ENCODE data around the gene FBN2. TPM values are rescaled to one million over a fixed set of nuclear protein-coding genes. Genes with fewer than 3 reads are reported as not detected.
"Not testable (repeated sequence)": the region's sequence is repeated elsewhere in the genome, so short reads cannot be mapped to it uniquely, and the experiment has no call there.

Gene FBN2
- total RNA-seq, 4 donors from 2014 or later: 0.57 to 4.4 (median 1.6) TPM

- no peak for DNase-seq
- no peak overlapping the region for H3K4me3 ChIP-seq
- H3K9me3 ChIP-seq: no peaks in the 10 kb centered on the region
- no peak overlapping the region for H3K27ac ChIP-seq
- intact Hi-C loops (cut with DNase I): no loop called here
- H3K27me3 ChIP-seq: no peaks in the 10 kb centered on the region
- peaks cover 0 to 7% (median 0%) of the 10 kb centered on the region in 3 donors for H3K4me1 ChIP-seq
- no peak for TF ChIP-seq CTCF (IDR thresholded peaks at IDR 0.05)
- no peak for TF ChIP-seq POLR2A (IDR thresholded peaks at IDR 0.05)
- 75 to 81% methylated on average over 1 of the region's 1 CpG for WGBS, 2 donors
- no peaks in the 10 kb centered on the region for H3K36me3 ChIP-seq
These were observed 130.1 kb downstream of the FBN2 start for GRCh38 chr5:128407944-128408343.

- no peak for TF ChIP-seq CTCF (IDR thresholded peaks at IDR 0.05)
- no peak for TF ChIP-seq POLR2A (IDR thresholded peaks at IDR 0.05)
- no peaks in the 10 kb centered on the region for H3K36me3 ChIP-seq
- H3K4me3 ChIP-seq: no peak overlapping the region
- DNase-seq: no peak
- H3K9me3 ChIP-seq: no peaks in the 10 kb centered on the region
- peaks cover 0 to 7% (median 0%) of the 10 kb centered on the region in 3 donors for H3K4me1 ChIP-seq
- intact Hi-C loops (cut with DNase I): no loop called here
- H3K27ac ChIP-seq: no peak overlapping the region
- WGBS, 2 donors: 45 to 74% methylated on average over 3 of the region's 3 CpGs
- no peaks in the 10 kb centered on the region for H3K27me3 ChIP-seq
These were observed 131.2 kb downstream of the FBN2 start for GRCh38 chr5:128406803-128407202.

GRCh38 chr5:128405159-128405558 lies 132.9 kb downstream of the FBN2 start:
- no peaks in the 10 kb centered on the region for H3K36me3 ChIP-seq
- no peaks in the 10 kb centered on the region for H3K27me3 ChIP-seq
- no peak for TF ChIP-seq POLR2A (IDR thresholded peaks at IDR 0.05)
- TF ChIP-seq CTCF (IDR thresholded peaks at IDR 0.05): no peak
- DNase-seq: no peak
- no peak overlapping the region for H3K27ac ChIP-seq
- H3K9me3 ChIP-seq: no peaks in the 10 kb centered on the region
- WGBS, 2 donors: 78 to 89% methylated on average over 2 of the region's 2 CpGs
- no peak overlapping the region for H3K4me3 ChIP-seq
- intact Hi-C loops (cut with DNase I): no loop called here
- H3K4me1 ChIP-seq: peaks cover 0 to 7% (median 0%) of the 10 kb centered on the region in 3 donors

GRCh38 chr5:128403333-128403732 lies 134.7 kb downstream of the FBN2 start:
- H3K27me3 ChIP-seq: no peaks in the 10 kb centered on the region
- no peaks in the 10 kb centered on the region for H3K9me3 ChIP-seq
- no peak overlapping the region for H3K4me3 ChIP-seq
- 15 to 20% methylated on average over 4 of the region's 4 CpGs for WGBS, 2 donors
- intact Hi-C loops (cut with DNase I): no loop called here
- no peak for DNase-seq
- no peaks in the 10 kb centered on the region for H3K36me3 ChIP-seq
- TF ChIP-seq POLR2A (IDR thresholded peaks at IDR 0.05) (no peak), CTCF (IDR thresholded peaks at IDR 0.05) (no peak)
- H3K27ac ChIP-seq: no peak overlapping the region
- H3K4me1 ChIP-seq: peaks cover 0 to 7% (median 0%) of the 10 kb centered on the region in 3 donors

GRCh38 chr5:128402506-128402905 lies 135.5 kb downstream of the FBN2 start:
- no peak overlapping the region for H3K27ac ChIP-seq
- no peaks in the 10 kb centered on the region for H3K9me3 ChIP-seq
- H3K4me3 ChIP-seq: no peak overlapping the region
- peaks cover 0 to 7% (median 0%) of the 10 kb centered on the region in 3 donors for H3K4me1 ChIP-seq
- H3K36me3 ChIP-seq: no peaks in the 10 kb centered on the region
- WGBS, 2 donors: 59% methylated on average over 2 of the region's 2 CpGs
- no peaks in the 10 kb centered on the region for H3K27me3 ChIP-seq
- intact Hi-C loops (cut with DNase I): no loop called here
- no peak for TF ChIP-seq CTCF (IDR thresholded peaks at IDR 0.05)
- no peak for TF ChIP-seq POLR2A (IDR thresholded peaks at IDR 0.05)
- DNase-seq: no peak

GRCh38 chr5:128400766-128401165 lies 137.3 kb downstream of the FBN2 start:
- intact Hi-C loops (cut with DNase I); H3K27ac ChIP-seq; H3K27me3 ChIP-seq; H3K36me3 ChIP-seq; DNase-seq; H3K4me1 ChIP-seq; H3K4me3 ChIP-seq; H3K9me3 ChIP-seq: not testable (repeated sequence)
- WGBS, 2 donors: 89 to 97% methylated on average over 2 of the region's 2 CpGs
